Immature natural killer cell (primary cell): Measurements from ENCODE around the gene KCNRG. TPM values are rescaled to one million over a fixed set of nuclear protein-coding genes. Genes with fewer than 3 reads are reported as not detected.

ENCODE experiments used
- DNase-seq, 3 donors: peaks; one replicate each; pipeline ENCODE4 v3.0.0; 2022; ENCODE audit warnings: mixed read lengths in 1 of 3
- H3K27ac Mint-ChIP-seq, 6 donors: one replicate each; pipeline ENCODE4 v1.8.0; 2020; ENCODE audit warnings: mixed read lengths in 6 of 6, mild to moderate bottlenecking in 5 of 6, inconsistent platforms in 4 of 6, moderate library complexity in 3 of 6
- H3K27me3 Mint-ChIP-seq, 3 donors: one replicate each; pipeline ENCODE4 v1.8.0; 2020 to 2021; ENCODE audit warnings: low read depth in 3 of 3, mild to moderate bottlenecking in 3 of 3, mixed read lengths in 3 of 3, moderate library complexity in 3 of 3, inconsistent platforms in 1 of 3
- H3K36me3 Mint-ChIP-seq, 3 donors: one replicate each; pipeline ENCODE4 v1.8.0; 2020; ENCODE audit warnings: mixed read lengths in 3 of 3, inconsistent platforms in 2 of 3, mild to moderate bottlenecking in 2 of 3
- H3K4me1 Mint-ChIP-seq, 2 donors: one replicate each; pipeline ENCODE4 v1.8.0; 2020; ENCODE audit warnings: inconsistent platforms in 2 of 2, mild to moderate bottlenecking in 2 of 2, mixed read lengths in 2 of 2, moderate library complexity in 1 of 2
- H3K4me3 Mint-ChIP-seq, 5 donors: one replicate each; pipeline ENCODE4 v1.8.0; 2020; ENCODE audit warnings: mild to moderate bottlenecking in 5 of 5, mixed read lengths in 5 of 5, inconsistent platforms in 3 of 5, moderate library complexity in 3 of 5
- H3K9me3 Mint-ChIP-seq, 6 donors: one replicate each; pipeline ENCODE4 v1.8.0; 2020; ENCODE audit warnings: mild to moderate bottlenecking in 6 of 6, mixed read lengths in 6 of 6, inconsistent platforms in 4 of 6, moderate library complexity in 3 of 6
- polyA plus RNA-seq, 3 donors: library from polyadenylated mRNA; unstranded; fragments of 300-500 nt; fragmentation: Illumina TruSeq; gene quantifications; one replicate each; pipeline ENCODE4 v1.2.3, GENCODE V29; 2021

The KCNRG gene
- polyA plus RNA-seq, 3 donors from 2014 or later = 0.27 to 0.36 TPM; not detected in 1

DNA sequence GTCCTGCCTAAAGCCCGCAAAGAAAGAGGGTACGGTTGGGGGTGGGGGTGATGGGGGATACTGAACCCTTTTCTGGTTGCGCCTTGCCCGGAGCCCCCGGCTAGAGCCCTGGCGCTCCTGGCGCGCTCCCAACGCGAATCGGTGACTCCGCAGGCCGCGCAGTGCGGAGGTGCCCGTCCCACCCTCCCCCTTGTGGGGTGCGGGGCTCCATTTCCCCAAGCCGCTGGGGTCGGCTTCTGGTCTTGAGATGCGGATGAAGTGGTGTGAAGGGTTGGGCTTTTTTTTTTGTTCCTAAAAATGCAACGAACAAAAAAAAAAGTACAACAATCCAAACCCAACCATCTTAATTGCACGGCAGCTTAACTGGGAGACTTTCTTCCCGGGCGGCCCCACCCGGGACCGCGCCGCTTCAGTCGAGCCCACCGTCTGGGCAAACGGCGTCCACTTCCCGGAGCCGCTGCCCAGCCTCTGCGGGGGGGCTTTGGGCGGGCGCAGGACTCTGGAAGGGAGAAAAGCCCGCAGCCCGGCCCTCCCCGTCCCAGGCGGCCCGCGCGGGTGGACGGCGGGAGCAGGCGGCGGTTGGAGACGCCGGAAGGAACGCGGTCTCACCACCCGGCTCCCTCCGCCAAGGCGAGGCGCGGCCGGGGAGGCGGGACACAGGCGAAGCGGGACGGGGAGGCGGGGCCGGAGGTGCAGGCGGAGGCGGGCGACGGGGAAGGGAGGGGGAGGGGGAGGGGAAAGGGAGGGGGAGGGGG lies 18.9 kb upstream of the KCNRG start:
- Mint-ChIP-seq H3K4me1 (peaks cover 28 to 47% of the 10 kb centered on the region in 2 donors), H3K36me3 (peaks cover 0 to 4% (median 3%) of the 10 kb centered on the region in 3 donors), H3K4me3 (peak overlapping the region; percentile 75 to 92 (median 85)), H3K27ac (peak overlapping the region in 5 of 6 donors; percentile 78 to 90 (median 87)), H3K9me3 (no peaks in the 10 kb centered on the region), H3K27me3 (peaks cover 2 to 21% (median 15%) of the 10 kb centered on the region in 3 donors)
- peak; percentile 79 to 84 (median 82) for DNase-seq

DNA sequence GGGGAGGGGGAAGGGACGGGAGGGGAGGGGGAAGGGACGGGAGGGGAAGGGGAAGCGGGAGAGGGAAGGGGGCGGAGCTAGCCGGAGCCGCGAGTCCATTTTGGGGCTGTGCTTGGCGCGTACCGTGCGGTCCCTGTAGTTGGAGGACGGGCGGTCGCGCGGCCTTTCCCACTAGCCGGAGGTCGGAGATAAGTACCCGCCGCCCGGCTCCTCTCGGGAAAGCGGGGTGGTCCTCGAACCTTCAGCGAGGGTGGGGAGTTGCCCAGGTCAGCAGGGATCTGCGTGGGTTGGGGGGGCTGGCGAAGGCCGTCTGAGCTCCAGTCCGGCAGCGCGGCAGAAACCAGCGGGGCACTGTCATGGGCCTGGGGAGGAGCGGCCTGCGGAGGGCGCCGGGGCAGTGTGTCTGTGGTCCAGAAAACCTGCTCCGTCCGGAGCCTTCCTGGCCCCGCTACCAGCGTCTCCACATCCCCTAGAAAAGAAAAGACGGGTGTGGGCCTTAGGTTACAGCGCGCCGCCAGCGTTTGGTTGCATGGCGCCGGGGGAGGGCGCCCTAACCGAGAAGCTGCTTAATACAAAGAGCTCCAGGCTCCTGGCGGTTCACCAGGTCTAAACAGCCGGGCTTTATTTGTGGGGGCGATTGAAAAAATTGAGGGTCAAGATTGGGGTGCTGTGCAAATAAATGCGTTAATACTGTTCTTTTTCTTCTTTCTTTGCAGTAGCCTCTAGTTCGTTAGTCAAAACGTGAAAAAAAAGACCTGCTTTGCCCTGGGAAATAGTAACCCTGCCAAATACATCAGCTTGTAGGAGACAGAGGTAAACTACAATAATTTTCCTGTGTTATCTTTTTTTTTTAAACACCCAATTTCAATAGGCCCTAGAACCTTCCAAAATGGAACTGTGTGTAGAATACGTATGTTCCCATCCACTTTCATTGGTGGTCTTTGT lies 18.0 kb upstream of the KCNRG start, which contains the start of gene TRIM13:
TRIM13 (plus strand) TSS at position 92 of the 945 bp plus-strand sequence. CDS start 14,899 bp downstream, outside the sequence.
- H3K27ac Mint-ChIP-seq = peak within 1 kb of the TSS; percentile 85 to 94 (median 88)
- peak within 1 kb of the TSS; percentile 85 to 92 (median 89) for H3K4me3 Mint-ChIP-seq
- H3K4me1 Mint-ChIP-seq = peaks cover 33 to 55% of the 10 kb centered on the region in 2 donors
- peaks cover 0 to 3% (median 0%) of the 10 kb centered on the region in 3 donors for H3K36me3 Mint-ChIP-seq
- no peaks in the 10 kb centered on the region for H3K9me3 Mint-ChIP-seq
- peak; percentile 76 to 80 (median 80) for DNase-seq
- peaks cover 2 to 21% (median 15%) of the 10 kb centered on the region in 3 donors for H3K27me3 Mint-ChIP-seq

DNA sequence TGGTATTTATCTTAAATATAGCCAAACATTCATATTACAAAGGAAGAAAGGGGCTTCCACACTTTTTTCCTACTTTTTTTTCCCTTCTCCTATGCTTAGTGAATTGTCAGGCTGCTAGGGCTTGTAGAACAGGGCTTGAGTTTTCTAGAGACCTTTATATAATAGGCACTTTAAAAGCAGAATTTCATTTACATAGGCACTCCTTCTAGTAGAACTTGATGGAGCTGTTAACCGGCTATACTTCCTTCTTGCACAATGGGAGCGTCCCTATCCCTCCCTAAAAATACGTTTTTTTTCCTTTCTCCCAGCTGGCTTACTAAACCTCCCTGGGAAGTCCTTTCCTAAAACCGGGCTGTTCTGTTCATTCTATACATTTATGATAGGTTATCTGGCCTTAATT lies 17.3 kb upstream of the KCNRG start:
- Mint-ChIP-seq H3K4me1 (peaks cover 33 to 63% of the 10 kb centered on the region in 2 donors), H3K36me3 (peaks cover 0 to 3% (median 0%) of the 10 kb centered on the region in 3 donors), H3K4me3 (peak overlapping the region; percentile 85 to 92 (median 89)), H3K27ac (peak overlapping the region; percentile 71 to 94 (median 85)), H3K9me3 (no peaks in the 10 kb centered on the region), H3K27me3 (peaks cover 2 to 21% (median 15%) of the 10 kb centered on the region in 3 donors)
- no peak for DNase-seq

- Mint-ChIP-seq H3K9me3 (no peaks in the 10 kb centered on the region), H3K27me3 (peaks cover 2 to 21% (median 15%) of the 10 kb centered on the region in 3 donors), H3K36me3 (peaks cover 0 to 3% (median 0%) of the 10 kb centered on the region in 3 donors), H3K4me1 (peaks cover 37 to 72% of the 10 kb centered on the region in 2 donors), H3K4me3 (peak overlapping the region in 2 of 5 donors; percentile 85 to 88), H3K27ac (peak overlapping the region in 2 of 6 donors; percentile 20 to 85)
- DNase-seq = no peak
Observed at GRCh38 chr13:49998714-49999624, 16.3 kb upstream of the KCNRG start.

DNA sequence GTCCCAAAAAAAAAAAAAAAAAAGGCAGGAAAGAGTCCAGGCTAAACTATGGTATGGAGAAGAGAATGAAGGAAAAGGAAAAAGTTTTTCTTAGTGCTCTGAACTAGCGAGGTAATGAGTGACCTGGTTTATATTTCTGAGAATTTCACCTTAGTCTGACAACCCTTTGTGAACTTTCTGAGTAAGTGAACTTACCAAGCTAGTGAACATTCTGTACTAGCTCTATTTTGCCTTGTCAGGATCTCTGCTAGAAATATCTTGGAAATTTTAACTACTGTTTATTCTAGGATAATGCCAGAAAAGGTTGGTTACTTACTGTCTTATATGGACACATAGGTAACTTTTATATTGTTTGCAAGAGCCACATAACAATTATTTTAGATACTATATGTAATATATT lies 14.0 kb upstream of the KCNRG start:
- Mint-ChIP-seq H3K36me3 (peaks cover 3 to 7% (median 3%) of the 10 kb centered on the region in 3 donors), H3K9me3 (no peaks in the 10 kb centered on the region), H3K4me3 (no peak overlapping the region), H3K4me1 (peaks cover 44 to 78% of the 10 kb centered on the region in 2 donors), H3K27ac (no peak overlapping the region), H3K27me3 (peaks cover 2 to 10% (median 8%) of the 10 kb centered on the region in 3 donors)
- DNase-seq = no peak

GRCh38 chr13:50006426-50007135 lies 8.7 kb upstream of the KCNRG start:
- DNase-seq = no peak
- H3K9me3 Mint-ChIP-seq = no peaks in the 10 kb centered on the region
- H3K36me3 Mint-ChIP-seq = peaks cover 3 to 15% (median 4%) of the 10 kb centered on the region in 3 donors
- no peak overlapping the region for H3K4me3 Mint-ChIP-seq
- no peaks in the 10 kb centered on the region for H3K27me3 Mint-ChIP-seq
- peaks cover 31 to 65% of the 10 kb centered on the region in 2 donors for H3K4me1 Mint-ChIP-seq
- H3K27ac Mint-ChIP-seq = peak overlapping the region; percentile 3 to 76 (median 42)

DNA sequence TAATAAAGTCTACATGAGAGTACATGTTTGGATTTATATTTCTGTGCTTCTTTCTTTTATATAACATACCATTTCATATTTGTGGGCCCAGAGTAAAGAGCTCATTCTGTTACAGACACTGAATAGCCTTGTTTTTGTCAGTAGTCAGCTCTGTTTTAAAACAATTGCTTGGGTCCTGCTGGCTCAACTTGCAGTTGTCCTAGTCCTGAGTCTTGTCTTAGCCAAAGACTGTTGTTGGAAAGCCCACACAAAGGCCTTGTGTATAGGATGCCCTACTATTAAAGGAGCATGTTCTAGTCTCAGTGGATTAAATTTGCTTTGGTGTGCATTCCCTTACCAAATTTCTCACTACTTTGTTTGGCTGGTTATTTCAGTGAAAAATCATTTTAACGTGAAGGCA lies 3.8 kb upstream of the KCNRG start:
- DNase-seq = no peak
- Mint-ChIP-seq H3K4me1 (peaks cover 27 to 65% of the 10 kb centered on the region in 2 donors), H3K9me3 (no peaks in the 10 kb centered on the region), H3K27me3 (no peaks in the 10 kb centered on the region), H3K36me3 (peaks cover 10 to 22% (median 16%) of the 10 kb centered on the region in 3 donors), H3K4me3 (no peak overlapping the region), H3K27ac (peak overlapping the region in 3 of 6 donors; percentile 26 to 65 (median 27))

DNA sequence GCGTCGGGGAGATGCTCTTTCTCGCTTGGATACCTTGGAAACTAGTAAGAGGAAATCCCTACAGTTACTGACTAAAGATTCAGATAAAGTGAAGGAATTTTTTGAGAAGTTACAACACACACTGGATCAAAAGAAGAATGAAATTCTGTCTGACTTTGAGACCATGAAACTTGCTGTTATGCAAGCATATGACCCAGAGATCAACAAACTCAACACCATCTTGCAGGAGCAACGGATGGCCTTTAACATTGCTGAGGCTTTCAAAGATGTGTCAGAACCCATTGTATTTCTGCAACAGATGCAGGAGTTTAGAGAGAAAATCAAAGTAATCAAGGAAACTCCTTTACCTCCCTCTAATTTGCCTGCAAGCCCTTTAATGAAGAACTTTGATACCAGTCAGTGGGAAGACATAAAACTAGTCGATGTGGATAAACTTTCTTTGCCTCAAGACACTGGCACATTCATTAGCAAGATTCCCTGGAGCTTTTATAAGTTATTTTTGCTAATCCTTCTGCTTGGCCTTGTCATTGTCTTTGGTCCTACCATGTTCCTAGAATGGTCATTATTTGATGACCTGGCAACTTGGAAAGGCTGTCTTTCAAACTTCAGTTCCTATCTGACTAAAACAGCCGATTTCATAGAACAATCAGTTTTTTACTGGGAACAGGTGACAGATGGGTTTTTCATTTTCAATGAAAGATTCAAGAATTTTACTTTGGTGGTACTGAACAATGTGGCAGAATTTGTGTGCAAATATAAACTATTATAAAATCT lies 2.7 kb upstream of the KCNRG start:
- Mint-ChIP-seq H3K36me3 (peaks cover 10 to 21% (median 16%) of the 10 kb centered on the region in 3 donors), H3K27ac (peak overlapping the region in 4 of 6 donors; percentile 36 to 70 (median 58)), H3K4me3 (no peak overlapping the region), H3K9me3 (no peaks in the 10 kb centered on the region), H3K4me1 (peaks cover 27 to 69% of the 10 kb centered on the region in 2 donors), H3K27me3 (no peaks in the 10 kb centered on the region)
- no peak for DNase-seq

- DNase-seq = no peak
- peak overlapping the region in 3 of 6 donors; percentile 1 to 59 (median 46) for H3K27ac Mint-ChIP-seq
Observed at GRCh38 chr13:50014386-50014785, 858 bp upstream of the KCNRG start.

DNA sequence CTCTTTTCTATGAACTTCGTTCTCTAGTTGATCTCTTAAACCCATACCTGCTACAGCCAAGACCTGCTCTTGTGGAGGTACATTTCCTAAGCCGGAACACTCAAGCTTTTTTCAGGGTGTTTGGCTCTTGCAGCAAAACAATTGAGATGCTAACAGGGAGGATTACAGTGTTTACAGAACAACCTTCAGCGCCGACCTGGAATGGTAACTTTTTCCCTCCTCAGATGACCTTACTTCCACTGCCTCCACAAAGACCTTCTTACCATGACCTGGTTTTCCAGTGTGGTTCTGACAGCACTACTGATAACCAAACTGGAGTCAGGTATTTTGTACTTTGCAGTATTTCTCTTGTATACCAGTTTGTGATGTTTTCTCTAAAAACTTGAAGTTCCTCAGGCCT lies 506 bp downstream of the KCNRG start:
- DNase-seq = no peak
- Mint-ChIP-seq H3K9me3 (no peaks in the 10 kb centered on the region), H3K27ac (peak overlapping the region in 4 of 6 donors; percentile 29 to 64 (median 61)), H3K4me3 (no peak overlapping the region), H3K27me3 (no peaks in the 10 kb centered on the region), H3K36me3 (peaks cover 26 to 28% (median 27%) of the 10 kb centered on the region in 3 donors), H3K4me1 (peaks cover 21 to 59% of the 10 kb centered on the region in 2 donors)

More at GRCh38 chr13:50014386-50014785, 858 bp upstream of the KCNRG start:
- Mint-ChIP-seq H3K36me3 (peaks cover 22 to 27% (median 24%) of the 10 kb centered on the region in 3 donors), H3K27me3 (no peaks in the 10 kb centered on the region), H3K4me1 (peaks cover 27 to 65% of the 10 kb centered on the region in 2 donors), H3K4me3 (no peak overlapping the region), H3K9me3 (no peaks in the 10 kb centered on the region)

DNA sequence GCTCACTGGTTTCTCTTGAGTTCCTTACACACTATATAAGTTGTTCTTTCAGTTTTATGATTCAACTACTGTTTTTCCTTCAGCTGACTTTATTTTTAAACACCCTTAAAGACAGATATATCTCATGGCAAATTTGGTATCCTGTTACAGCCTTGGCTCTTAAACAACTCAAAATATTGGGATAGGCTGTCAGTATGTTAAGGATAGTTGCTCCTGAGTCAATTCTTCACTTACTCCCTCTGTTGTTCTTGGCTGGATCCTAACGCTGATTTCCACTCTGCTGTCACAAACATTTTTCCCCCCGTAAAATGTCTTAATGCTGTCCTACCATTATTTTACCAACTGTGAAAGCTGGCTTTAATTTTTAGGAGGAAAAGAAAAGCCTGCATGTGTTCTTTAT lies 1.2 kb downstream of the KCNRG start:
- Mint-ChIP-seq H3K36me3 (peaks cover 24 to 27% (median 26%) of the 10 kb centered on the region in 3 donors), H3K4me1 (peaks cover 17 to 52% of the 10 kb centered on the region in 2 donors), H3K27ac (peak overlapping the region in 2 of 6 donors; percentile 21 to 55), H3K9me3 (no peaks in the 10 kb centered on the region), H3K4me3 (no peak overlapping the region), H3K27me3 (no peaks in the 10 kb centered on the region)
- DNase-seq = no peak
